Right cardiac atrium (tissue), 5 donors: ENCODE measurements around the gene PDE4B. TPM values are rescaled to one million over a fixed set of nuclear protein-coding genes. Genes with fewer than 3 reads are reported as not detected.
"Not testable (repeated sequence)": the region's sequence is repeated elsewhere in the genome, so short reads cannot be mapped to it uniquely, and the experiment has no call there.

Experiments used
- ATAC-seq, 2 donors: fragments of 200-7000 bp; cut with Tn5 transposase; one replicate each; pipeline versions ENCODE4 v1.8.0 to v1.9.1; 2020; ENCODE audit warnings: moderate library complexity in 2 of 2, mild to moderate bottlenecking in 1 of 2
- DNase-seq, 3 donors: peaks; one replicate each; pipeline ENCODE4 v3.0.0-alpha.2; 2020
- H3K27ac ChIP-seq: one replicate; pipeline ENCODE4 v1.5.1; 2013; ENCODE audit warnings: mild to moderate bottlenecking, low read length, control low read depth, moderate library complexity
- H3K27me3 ChIP-seq: one replicate; pipeline ENCODE4 v1.6.1; 2013; ENCODE audit not compliant: control insufficient read depth, insufficient read depth
- H3K4me1 ChIP-seq: one replicate; pipeline ENCODE4 v1.6.1; 2013; ENCODE audit warnings: low read length; ENCODE audit not compliant: control insufficient read depth, insufficient read depth
- H3K4me3 ChIP-seq: one replicate; pipeline ENCODE4 v1.5.1; 2013; ENCODE audit warnings: low read length, control low read depth
- H3K9me3 ChIP-seq: one replicate; pipeline ENCODE4 v1.6.1; 2013; ENCODE audit warnings: low read length; ENCODE audit not compliant: control insufficient read depth
- WGBS: extraction: QIAGEN DNeasy Blood & Tissue Kit; methylation state at CpG from one replicate; pipeline ENCODE4 v1.1.7; 2013; 5-methylcytosine and 5-hydroxymethylcytosine counted together
- intact Hi-C, 4 donors: fragments of 100-400 bp; cut with DNase I; formaldehyde crosslinking; loops; one replicate each; pipeline versions ENCODE4 v1.11.0 to v1.14.0; 2022 to 2023
- polyA plus RNA-seq: library from polyadenylated mRNA; stranded (reverse); fragments of 200-250 nt; gene quantifications from one replicate; pipeline ENCODE4 v1.2.3, GENCODE V29; 2013
- total RNA-seq, 4 donors: library from RNA; stranded (reverse); fragmentation: NEBNext Ultra II Directional; extraction: Animal tissue kit (Norgen Biotek cat#: 25700); gene quantifications; one replicate each; pipeline ENCODE4 v1.2.1, GENCODE V29; 2021
- donor health status: healthy with polysubstance abuse.
- donor health status: DM: no; HTN: yes; CAD: no.
- donor health status: DM: no; HTN: no; CAD: no.
- donor health status: DM: no; HTN: yes; CAD: no; lungs with severe emphysema.
- donor health status: DM: yes; HTN: yes; CAD: no.

Gene PDE4B
- total and polyA plus RNA-seq, 5 donors: 8.2 to 37.5 (median 26.0) TPM

- Histone ChIP-seq H3K9me3 (no peaks in the 10 kb centered on the region), H3K27me3 (no peaks in the 10 kb centered on the region), H3K4me1 (no peaks in the 10 kb centered on the region), H3K4me3 (no peak overlapping the region), H3K27ac (no peak overlapping the region)
- intact Hi-C loops: no loop called here
- 77% methylated on average over 2 of the region's 2 CpGs for WGBS
- ATAC-seq: no peak
- no peak for DNase-seq
Measured at GRCh38 chr1:65994223-65994622, 201.5 kb downstream of the PDE4B start.

GRCh38 chr1:65995336-65995735, 202.6 kb downstream of the PDE4B start:
- WGBS: 56% methylated on average over 6 of the region's 6 CpGs
- no peaks in the 10 kb centered on the region for H3K9me3 ChIP-seq
- H3K27ac ChIP-seq: no peak overlapping the region
- ATAC-seq (no peak), DNase-seq (no peak)
- H3K27me3 ChIP-seq: no peaks in the 10 kb centered on the region
- no peaks in the 10 kb centered on the region for H3K4me1 ChIP-seq
- intact Hi-C loops: no loop called here
- no peak overlapping the region for H3K4me3 ChIP-seq

GRCh38 chr1:65995928-65996327, 203.2 kb downstream of the PDE4B start:
- no peak for ATAC-seq
- intact Hi-C loops: no loop called here

GRCh38 chr1:65997693-65998092, 205.0 kb downstream of the PDE4B start:
- ATAC-seq: no peak

More at GRCh38 chr1:65995928-65996327, 203.2 kb downstream of the PDE4B start:
- Histone ChIP-seq H3K27ac (no peak overlapping the region), H3K4me3 (no peak overlapping the region), H3K9me3 (no peaks in the 10 kb centered on the region), H3K4me1 (no peaks in the 10 kb centered on the region), H3K27me3 (no peaks in the 10 kb centered on the region)
- DNase-seq: no peak

GRCh38 chr1:65998763-65999583, 206.3 kb downstream of the PDE4B start:
- 85% methylated on average over 6 of the region's 6 CpGs for WGBS
- no peaks in the 10 kb centered on the region for H3K27me3 ChIP-seq
- intact Hi-C loops: no loop called here
- H3K27ac ChIP-seq: no peak overlapping the region
- H3K9me3 ChIP-seq: no peaks in the 10 kb centered on the region
- no peak for DNase-seq
- no peak overlapping the region for H3K4me3 ChIP-seq
- H3K4me1 ChIP-seq: no peaks in the 10 kb centered on the region
- ATAC-seq: no peak

More at GRCh38 chr1:65997693-65998092, 205.0 kb downstream of the PDE4B start:
- Histone ChIP-seq H3K4me3 (no peak overlapping the region), H3K9me3 (no peaks in the 10 kb centered on the region), H3K4me1 (no peaks in the 10 kb centered on the region), H3K27me3 (no peaks in the 10 kb centered on the region), H3K27ac (no peak overlapping the region)
- WGBS: 94% methylated on average over 1 of the region's 1 CpG
- no peak for DNase-seq
- intact Hi-C loops: no loop called here

- no peaks in the 10 kb centered on the region for H3K9me3 ChIP-seq
- DNase-seq: no peak
- no peaks in the 10 kb centered on the region for H3K4me1 ChIP-seq
- no peaks in the 10 kb centered on the region for H3K27me3 ChIP-seq
- no peak overlapping the region for H3K4me3 ChIP-seq
- 26% methylated on average over 1 of the region's 1 CpG for WGBS
- H3K27ac ChIP-seq: no peak overlapping the region
- ATAC-seq: no peak
- intact Hi-C loops: no loop called here
Measured at GRCh38 chr1:66000033-66000637, 207.4 kb downstream of the PDE4B start.

- Histone ChIP-seq H3K4me1 (no peaks in the 10 kb centered on the region), H3K27ac (no peak overlapping the region), H3K9me3 (no peaks in the 10 kb centered on the region), H3K27me3 (no peaks in the 10 kb centered on the region), H3K4me3 (no peak overlapping the region)
- ATAC-seq (no peak), DNase-seq (no peak)
- intact Hi-C loops: no loop called here
- 16% methylated on average over 1 of the region's 1 CpG for WGBS
Measured at GRCh38 chr1:66003690-66004089, 211.0 kb downstream of the PDE4B start.

GRCh38 chr1:66006534-66006933, 213.8 kb downstream of the PDE4B start:
- H3K27ac ChIP-seq, ATAC-seq, H3K4me3 ChIP-seq, H3K9me3 ChIP-seq, H3K4me1 ChIP-seq, DNase-seq, H3K27me3 ChIP-seq, intact Hi-C loops: not testable (repeated sequence)
- WGBS: 66% methylated on average over 3 of the region's 3 CpGs

GRCh38 chr1:66012106-66012784, 219.6 kb downstream of the PDE4B start:
- Histone ChIP-seq H3K27me3 (no peaks in the 10 kb centered on the region), H3K4me3 (no peak overlapping the region), H3K9me3 (no peaks in the 10 kb centered on the region), H3K4me1 (no peaks in the 10 kb centered on the region), H3K27ac (no peak overlapping the region)
- 42% methylated on average over 3 of the region's 3 CpGs for WGBS
- intact Hi-C loops: no loop called here
- DNase-seq (no peak), ATAC-seq (no peak)

- intact Hi-C loops: no loop called here
- ATAC-seq: no peak
- whole genome bisulfite sequencing: 74% methylated on average over 3 of the region's 3 CpGs
Measured at GRCh38 chr1:66013371-66013770, 220.7 kb downstream of the PDE4B start.

GRCh38 chr1:66022904-66023620, 230.4 kb downstream of the PDE4B start:
- WGBS: 72% methylated on average over 2 of the region's 2 CpGs
- intact Hi-C loops: no loop called here
- Histone ChIP-seq H3K4me1 (no peaks in the 10 kb centered on the region), H3K27ac (no peak overlapping the region), H3K9me3 (no peaks in the 10 kb centered on the region), H3K27me3 (no peaks in the 10 kb centered on the region), H3K4me3 (no peak overlapping the region)
- no peak for DNase-seq
- ATAC-seq: no peak

More at GRCh38 chr1:66013371-66013770, 220.7 kb downstream of the PDE4B start:
- Histone ChIP-seq H3K27ac (no peak overlapping the region), H3K27me3 (no peaks in the 10 kb centered on the region), H3K4me3 (no peak overlapping the region), H3K9me3 (no peaks in the 10 kb centered on the region), H3K4me1 (no peaks in the 10 kb centered on the region)
- DNase-seq: no peak
